ENCODE measurements around the gene DENND1B.
A peak's percentile ranks its signal among the peaks of the same experiment; 100 is the strongest.
"Not testable (repeated sequence)": the region's sequence is repeated elsewhere in the genome, so short reads cannot be mapped to it uniquely, and the experiment has no call there.

The DENND1B gene

GRCh38 chr1:197620714-197621163, 154.5 kb downstream of the DENND1B start:
- no peak for DNase-seq

- DNase-seq, result peak; percentile 7 to 31
Measured at GRCh38 chr1:197619008-197619640, 156.2 kb downstream of the DENND1B start.

GRCh38 chr1:197618061-197618460, 157.2 kb downstream of the DENND1B start:
- no peak for DNase-seq

- no peak for DNase-seq
Measured at GRCh38 chr1:197615693-197616011, 159.6 kb downstream of the DENND1B start.

GRCh38 chr1:197614916-197615692, 160.2 kb downstream of the DENND1B start:
- DNase-seq, result peak; percentile 19 to 24

- no peak for DNase-seq
Measured at GRCh38 chr1:197606168-197606845, 169.0 kb downstream of the DENND1B start.

- DNase-seq, result no peak
Measured at GRCh38 chr1:197604302-197604701, 171.0 kb downstream of the DENND1B start.

- no peak for DNase-seq
Measured at GRCh38 chr1:197600751-197601150, 174.5 kb downstream of the DENND1B start.

- DNase-seq, result no peak
Measured at GRCh38 chr1:197599789-197600188, 175.5 kb downstream of the DENND1B start.

- DNase-seq, result no peak
Measured at GRCh38 chr1:197598935-197599334, 176.3 kb downstream of the DENND1B start.

GRCh38 chr1:197595304-197595904, 179.9 kb downstream of the DENND1B start:
- DNase-seq, result no peak

- no peak for DNase-seq
Measured at GRCh38 chr1:197590687-197591086, 184.6 kb downstream of the DENND1B start.

GRCh38 chr1:197585809-197586208, 189.5 kb downstream of the DENND1B start:
- DNase-seq, result no peak

GRCh38 chr1:197577580-197577979, 197.7 kb downstream of the DENND1B start:
- DNase-seq, result no peak

GRCh38 chr1:197575531-197575930, 199.7 kb downstream of the DENND1B start:
- DNase-seq, result not testable (repeated sequence)

GRCh38 chr1:197572169-197572568, 203.1 kb downstream of the DENND1B start:
- no peak for DNase-seq

GRCh38 chr1:197567442-197567841, 207.8 kb downstream of the DENND1B start:
- DNase-seq, result no peak

- DNase-seq, result no peak
Measured at GRCh38 chr1:197561041-197561440, 214.2 kb downstream of the DENND1B start.

GRCh38 chr1:197559655-197560054, 215.6 kb downstream of the DENND1B start:
- DNase-seq, result no peak

GRCh38 chr1:197559244-197559643, 216.0 kb downstream of the DENND1B start:
- no peak for DNase-seq

GRCh38 chr1:197557302-197557701, 218.0 kb downstream of the DENND1B start:
- no peak for DNase-seq

- DNase-seq, result no peak
Measured at GRCh38 chr1:197553281-197553680, 222.0 kb downstream of the DENND1B start.

GRCh38 chr1:197546989-197547388, 228.3 kb downstream of the DENND1B start:
- DNase-seq, result no peak

GRCh38 chr1:197544553-197544952, 230.7 kb downstream of the DENND1B start:
- no peak for DNase-seq
